ENCODE data around the gene UACA. TPM values are rescaled to one million over a fixed set of nuclear protein-coding genes. Genes with fewer than 3 reads are reported as not detected.

UACA gene
- total and polyA plus RNA-seq, 4 donors = 59.6 to 185 (median 123) TPM

DNA sequence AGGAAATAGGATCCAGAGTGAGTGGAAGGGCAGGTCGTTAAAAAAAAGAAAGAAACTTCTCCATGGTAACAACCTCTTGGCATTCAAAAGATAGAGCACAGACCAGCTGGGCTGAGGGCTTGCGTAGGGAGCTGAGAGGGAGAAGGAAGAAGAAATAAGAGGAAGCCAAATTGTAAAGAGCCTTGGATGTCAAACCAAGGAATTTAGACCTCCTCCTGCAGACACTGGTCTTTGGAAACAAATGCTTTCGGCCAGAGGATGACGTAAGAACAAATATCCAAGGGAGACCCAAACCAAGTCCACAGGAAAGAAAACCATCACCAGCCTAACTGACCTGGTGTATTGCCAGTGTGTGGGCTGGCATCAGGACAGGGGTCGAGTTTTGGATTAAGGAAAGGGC is 155.2 kb downstream of the UACA start:
- no peak for ATAC-seq (ENCODE audit: low FRiP score)
- Histone ChIP-seq H3K27me3 (ENCODE audit: control insufficient read depth in 1 of 2, insufficient read depth in 2 of 2, low read length in 1 of 2) (no peaks in the 10 kb centered on the region), H3K4me1 (ENCODE audit: control insufficient read depth in 1 of 2, insufficient read depth in 2 of 2, low read length in 2 of 2) (no peaks in the 10 kb centered on the region), H3K36me3 (ENCODE audit: control insufficient read depth in 1 of 2, insufficient read depth in 2 of 2, low read length in 1 of 2) (no peaks in the 10 kb centered on the region), H3K27ac (ENCODE audit: low read depth in 1 of 2, low read length in 2 of 2) (no peak overlapping the region), H3K4me3 (ENCODE audit: low read length in 2 of 2) (no peak overlapping the region), H3K9me3 (ENCODE audit: control insufficient read depth, low read length) (no peaks in the 10 kb centered on the region)
- intact Hi-C loops (cut with DNase I) = no loop called here
- no peak for DNase-seq
- 26 to 33% methylated on average over 5 of the region's 5 CpGs for WGBS, 2 donors

DNA sequence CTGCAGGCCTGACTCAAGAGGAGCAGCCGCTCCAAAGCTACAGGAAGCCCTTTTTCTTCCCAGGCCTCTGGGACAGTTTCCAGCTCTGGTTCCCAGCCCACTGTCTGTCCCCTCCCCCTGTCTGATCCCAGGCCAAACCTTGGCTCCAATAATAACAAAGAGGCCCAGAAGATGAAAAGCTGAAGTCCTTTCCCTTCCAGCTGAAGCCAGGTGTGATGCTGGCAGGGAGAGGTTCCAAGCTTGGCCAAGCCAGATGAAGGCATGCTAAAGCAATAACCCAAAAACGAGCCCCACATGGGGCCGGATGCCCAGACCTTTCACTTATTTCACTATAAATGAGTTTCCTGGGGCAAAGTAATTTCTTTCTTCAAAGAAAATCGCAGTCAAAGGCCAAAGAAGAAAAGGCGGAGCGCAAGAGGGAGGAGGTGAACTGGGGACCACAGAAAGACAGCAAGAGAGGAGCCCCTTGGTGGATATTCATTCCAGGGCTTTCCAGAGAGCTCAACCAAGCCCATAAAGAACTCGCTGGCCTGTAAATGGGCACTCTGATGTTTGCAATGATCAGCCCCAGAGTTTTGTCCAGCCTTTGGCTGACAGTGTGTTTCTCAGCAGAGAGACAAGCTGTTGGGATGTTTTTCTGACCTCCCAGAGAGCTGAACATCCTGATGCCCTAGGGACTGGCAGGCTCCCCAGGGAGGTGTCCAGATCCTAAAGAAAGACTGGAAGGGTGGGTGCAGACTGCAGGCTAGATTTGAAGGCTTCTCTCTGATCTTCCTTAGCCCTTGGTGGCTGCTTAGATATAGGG is 157.6 kb downstream of the UACA start:
- intact Hi-C loops (cut with DNase I) = no loop called here
- H3K4me1 ChIP-seq (ENCODE audit: control insufficient read depth in 1 of 2, insufficient read depth in 2 of 2, low read length in 2 of 2) = no peaks in the 10 kb centered on the region
- ATAC-seq (ENCODE audit: low FRiP score) = peak; percentile 81
- DNase-seq = peak in 1 of 2 donors; percentile 77
- 10 to 11% methylated on average over 7 of the region's 7 CpGs for WGBS, 2 donors
- no peaks in the 10 kb centered on the region for H3K9me3 ChIP-seq (ENCODE audit: control insufficient read depth, low read length)
- H3K36me3 ChIP-seq (ENCODE audit: control insufficient read depth in 1 of 2, insufficient read depth in 2 of 2, low read length in 1 of 2) = no peaks in the 10 kb centered on the region
- H3K27ac ChIP-seq (ENCODE audit: low read depth in 1 of 2, low read length in 2 of 2) = no peak overlapping the region
- H3K4me3 ChIP-seq (ENCODE audit: low read length in 2 of 2) = no peak overlapping the region
- no peaks in the 10 kb centered on the region for H3K27me3 ChIP-seq (ENCODE audit: control insufficient read depth in 1 of 2, insufficient read depth in 2 of 2, low read length in 1 of 2)

DNA sequence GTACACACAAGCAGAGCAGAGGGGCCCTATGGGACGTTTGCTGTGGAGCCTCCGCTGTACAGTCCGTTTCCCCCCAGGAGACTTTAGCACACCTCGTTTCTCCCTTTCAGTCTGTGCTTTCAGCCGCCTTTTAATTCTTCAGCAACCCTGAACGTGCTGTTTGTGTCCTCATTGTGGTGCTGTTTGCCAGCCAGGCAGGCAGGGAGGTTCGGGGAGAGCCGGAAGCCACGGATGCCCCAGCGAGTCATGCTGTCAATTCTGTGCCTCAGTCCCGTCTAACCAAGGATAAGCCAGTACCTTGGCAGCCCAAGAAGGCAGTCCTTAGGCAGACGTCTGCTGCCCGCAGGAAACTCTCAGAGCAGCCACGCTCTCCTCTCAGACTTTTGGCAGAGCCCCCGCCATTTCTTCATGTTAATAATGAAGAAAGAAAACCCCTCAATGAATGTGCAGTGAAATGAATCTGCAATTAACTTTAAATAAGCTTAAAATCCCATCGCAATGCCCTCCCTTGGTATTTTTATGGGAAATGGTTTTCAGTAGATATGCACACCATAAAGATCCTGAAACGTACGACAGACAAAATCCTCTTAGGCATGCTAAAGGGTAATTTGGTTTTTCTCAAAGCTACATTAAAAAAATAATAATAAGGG is 158.6 kb downstream of the UACA start:
- no peaks in the 10 kb centered on the region for H3K27me3 ChIP-seq (ENCODE audit: control insufficient read depth in 1 of 2, insufficient read depth in 2 of 2, low read length in 1 of 2)
- 19 to 22% methylated on average over 18 of the region's 18 CpGs for WGBS, 2 donors
- no peaks in the 10 kb centered on the region for H3K4me1 ChIP-seq (ENCODE audit: control insufficient read depth in 1 of 2, insufficient read depth in 2 of 2, low read length in 2 of 2)
- DNase-seq (no peak), ATAC-seq (ENCODE audit: low FRiP score) (no peak)
- H3K36me3 ChIP-seq (ENCODE audit: control insufficient read depth in 1 of 2, insufficient read depth in 2 of 2, low read length in 1 of 2) = no peaks in the 10 kb centered on the region
- intact Hi-C loops (cut with DNase I) = no loop called here
- no peak overlapping the region for H3K27ac ChIP-seq (ENCODE audit: low read depth in 1 of 2, low read length in 2 of 2)
- no peaks in the 10 kb centered on the region for H3K9me3 ChIP-seq (ENCODE audit: control insufficient read depth, low read length)
- no peak overlapping the region for H3K4me3 ChIP-seq (ENCODE audit: low read length in 2 of 2)

Other genes with a start within 250 kb of the UACA start
- gene LARP6, start 90.6 kb upstream of the UACA start, total RNA-seq = 10 to 100 TPM; 42.2 to 49.7 TPM
- 10 to 100 TPM; 31.2 to 73.3 TPM for gene LARP6, start 90.6 kb upstream of the UACA start, polyA plus RNA-seq
- gene THAP10, start 128.9 kb upstream of the UACA start, total RNA-seq = 1 to 10 TPM in 1 of 2 donors, under 1 TPM in 1; 0.90 to 1.7 TPM
- 10 to 100 TPM in 1 of 2 donors, 1 to 10 TPM in 1; 1.2 to 14.5 TPM for gene THAP10, start 128.9 kb upstream of the UACA start, polyA plus RNA-seq
- gene LRRC49, start 129.3 kb upstream of the UACA start, total RNA-seq = 10 to 100 TPM; 11.0 to 15.2 TPM
- 10 to 100 TPM; 11.9 to 12.1 TPM for gene LRRC49, start 129.3 kb upstream of the UACA start, polyA plus RNA-seq